ENCODE results near the gene IL31RA.
"Not testable (repeated sequence)": the region's sequence is repeated elsewhere in the genome, so short reads cannot be mapped to it uniquely, and the experiment has no call there.

IL31RA gene

DNA sequence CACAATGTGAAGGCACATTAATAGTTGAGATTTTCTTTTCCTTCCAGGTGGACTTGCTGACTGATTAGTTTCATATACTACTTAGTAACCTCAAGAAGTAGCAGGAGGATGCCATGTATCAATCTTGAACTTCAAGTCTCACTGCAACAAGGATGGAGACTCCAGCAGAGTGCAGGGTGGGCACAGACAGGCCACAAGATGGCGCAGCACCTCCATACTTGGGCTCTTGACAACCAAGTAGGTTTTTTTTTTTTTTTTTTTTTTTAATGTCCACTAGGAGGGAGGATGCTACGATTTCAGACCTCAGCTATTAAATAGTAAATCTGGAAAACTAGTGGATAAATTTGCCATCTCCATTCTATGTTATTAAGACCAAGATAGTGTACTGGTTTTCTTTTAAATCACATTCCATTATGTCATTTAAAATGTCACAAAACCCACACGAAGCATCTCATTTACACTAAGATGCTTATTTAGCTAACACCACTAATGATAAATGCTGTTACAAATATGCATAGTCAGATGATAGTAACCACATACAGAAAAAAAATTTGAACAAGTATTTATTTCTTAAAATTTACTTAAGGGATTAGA lies 85.0 kb downstream of the IL31RA start:
- DNase-seq (ENCODE audit: low read depth, low spot score), result peak; percentile 89
- in situ Hi-C loops (cut with HindIII; ENCODE audit: low sequenced_read_pairs), result no loop called here
- TF ChIP-seq, protein P1, sequence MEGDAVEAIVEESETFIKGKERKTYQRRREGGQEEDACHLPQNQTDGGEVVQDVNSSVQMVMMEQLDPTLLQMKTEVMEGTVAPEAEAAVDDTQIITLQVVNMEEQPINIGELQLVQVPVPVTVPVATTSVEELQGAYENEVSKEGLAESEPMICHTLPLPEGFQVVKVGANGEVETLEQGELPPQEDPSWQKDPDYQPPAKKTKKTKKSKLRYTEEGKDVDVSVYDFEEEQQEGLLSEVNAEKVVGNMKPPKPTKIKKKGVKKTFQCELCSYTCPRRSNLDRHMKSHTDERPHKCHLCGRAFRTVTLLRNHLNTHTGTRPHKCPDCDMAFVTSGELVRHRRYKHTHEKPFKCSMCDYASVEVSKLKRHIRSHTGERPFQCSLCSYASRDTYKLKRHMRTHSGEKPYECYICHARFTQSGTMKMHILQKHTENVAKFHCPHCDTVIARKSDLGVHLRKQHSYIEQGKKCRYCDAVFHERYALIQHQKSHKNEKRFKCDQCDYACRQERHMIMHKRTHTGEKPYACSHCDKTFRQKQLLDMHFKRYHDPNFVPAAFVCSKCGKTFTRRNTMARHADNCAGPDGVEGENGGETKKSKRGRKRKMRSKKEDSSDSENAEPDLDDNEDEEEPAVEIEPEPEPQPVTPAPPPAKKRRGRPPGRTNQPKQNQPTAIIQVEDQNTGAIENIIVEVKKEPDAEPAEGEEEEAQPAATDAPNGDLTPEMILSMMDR (IDR thresholded peaks at IDR 0.05; ENCODE audit: low read depth, low read length), result peak; percentile 93
- H3K4me3 ChIP-seq (ENCODE audit: low read depth, low read length), result no peak overlapping the region

DNA sequence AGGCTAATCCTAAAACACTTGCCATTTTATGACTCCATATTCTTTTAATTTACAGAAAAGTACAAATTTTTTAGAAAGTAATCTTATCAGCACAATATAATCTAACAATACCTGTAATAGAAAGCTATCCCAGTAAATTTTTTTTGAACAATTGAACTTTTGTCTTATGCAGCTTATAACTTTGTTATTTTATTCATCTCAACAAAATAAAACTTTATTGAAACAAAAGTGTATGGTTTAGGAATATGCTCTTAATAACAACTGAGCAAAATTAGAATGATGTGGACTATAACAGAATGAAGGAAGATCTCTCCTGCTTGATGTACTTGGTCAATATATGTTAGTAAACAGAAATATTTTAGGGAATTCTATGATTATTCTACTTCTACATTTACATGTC lies 86.4 kb downstream of the IL31RA start:
- in situ Hi-C loops (cut with HindIII; ENCODE audit: low sequenced_read_pairs); DNase-seq (ENCODE audit: low read depth, low spot score); H3K4me3 ChIP-seq (ENCODE audit: low read depth, low read length): not testable (repeated sequence)

DNA sequence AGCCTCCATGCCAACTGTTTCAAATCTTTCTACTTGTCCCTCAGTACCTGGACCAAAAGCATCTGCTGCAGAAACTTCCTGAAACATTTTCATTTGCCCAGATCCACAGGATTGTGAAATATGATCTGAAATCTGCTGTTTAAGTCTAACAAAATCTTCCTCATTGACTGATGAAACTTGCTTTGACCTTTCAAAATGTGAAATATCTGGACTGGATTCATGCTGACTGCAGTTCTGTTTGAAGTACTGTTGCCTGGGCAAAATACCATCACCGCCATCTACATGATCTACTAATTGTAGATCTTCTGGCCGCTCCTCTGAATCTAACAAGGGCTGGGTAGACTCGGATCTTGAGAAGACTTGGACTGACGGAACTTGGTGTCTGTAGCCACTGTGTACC lies 90.0 kb downstream of the IL31RA start:
- H3K4me3 ChIP-seq (ENCODE audit: low read depth, low read length); in situ Hi-C loops (cut with HindIII; ENCODE audit: low sequenced_read_pairs); DNase-seq (ENCODE audit: low read depth, low spot score): not testable (repeated sequence)

DNA sequence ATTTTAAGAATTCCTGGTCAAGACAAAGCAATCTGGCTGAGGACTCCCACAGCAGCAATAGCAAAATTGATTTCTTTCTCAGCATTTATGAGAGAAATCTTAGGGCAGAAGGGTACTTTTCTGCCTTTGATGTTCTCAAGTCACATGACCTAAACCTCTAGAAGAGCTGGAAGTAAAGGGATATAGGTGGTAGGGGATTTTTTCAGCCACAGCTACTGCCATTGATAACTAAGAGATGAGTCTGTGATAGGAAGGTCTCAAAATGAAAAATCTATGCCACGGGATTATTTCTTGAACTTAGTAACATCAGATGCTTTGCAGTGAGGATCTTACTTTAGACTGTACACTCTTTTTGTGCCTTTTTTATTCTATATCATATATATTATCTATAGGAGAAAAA lies 108.1 kb downstream of the IL31RA start:
- TF ChIP-seq, protein P1 (IDR thresholded peaks at IDR 0.05; ENCODE audit: low read depth, low read length), result no peak
- in situ Hi-C loops (cut with HindIII; ENCODE audit: low sequenced_read_pairs), result no loop called here
- no peak overlapping the region for H3K4me3 ChIP-seq (ENCODE audit: low read depth, low read length)
- DNase-seq (ENCODE audit: low read depth, low spot score), result no peak

DNA sequence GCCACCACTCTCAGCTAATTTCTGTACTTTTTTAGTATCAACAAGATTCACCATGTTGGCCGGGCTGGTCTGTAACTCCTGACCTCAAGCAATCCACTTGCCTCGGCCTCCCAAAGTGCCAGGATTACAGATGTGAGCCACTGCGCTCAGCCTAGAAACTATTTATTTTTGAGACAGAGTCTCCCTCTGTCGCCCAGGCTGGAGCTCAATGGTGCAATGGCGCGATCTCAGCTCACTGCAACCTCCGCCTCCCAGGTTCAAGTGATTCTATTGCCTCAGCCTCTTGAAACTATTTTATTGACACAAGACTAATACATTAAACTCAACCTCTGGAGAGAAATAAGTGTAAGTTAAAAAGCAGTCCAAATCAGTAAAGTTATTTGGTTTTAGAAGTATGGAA lies 109.6 kb downstream of the IL31RA start:
- H3K4me3 ChIP-seq (ENCODE audit: low read depth, low read length), result no peak overlapping the region
- no peak for DNase-seq (ENCODE audit: low read depth, low spot score)
- TF ChIP-seq, protein P1 (IDR thresholded peaks at IDR 0.05; ENCODE audit: low read depth, low read length), result no peak
- in situ Hi-C loops (cut with HindIII; ENCODE audit: low sequenced_read_pairs), result no loop called here

DNA sequence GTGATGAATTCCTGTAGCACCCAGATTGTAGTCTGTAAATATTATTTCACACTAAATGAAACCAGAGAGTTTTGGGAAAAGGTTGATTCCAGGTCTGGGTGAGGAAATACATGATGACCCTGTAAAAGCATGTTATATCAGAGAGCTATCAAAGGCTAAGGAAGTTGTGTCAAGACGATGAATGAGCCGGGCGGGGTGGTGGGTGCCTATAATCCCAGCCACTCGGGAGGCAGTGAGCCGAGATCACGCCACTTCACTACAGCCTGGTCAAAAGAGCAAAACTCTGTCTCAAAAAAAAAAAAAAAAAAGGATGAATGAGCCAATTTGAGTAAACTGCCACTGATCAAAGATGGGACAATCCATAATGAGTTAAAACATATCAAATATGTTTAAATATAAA lies 114.4 kb downstream of the IL31RA start:
- TF ChIP-seq, protein P1 (IDR thresholded peaks at IDR 0.05; ENCODE audit: low read depth, low read length), result no peak
- no peak overlapping the region for H3K4me3 ChIP-seq (ENCODE audit: low read depth, low read length)
- in situ Hi-C loops (cut with HindIII; ENCODE audit: low sequenced_read_pairs), result no loop called here
- DNase-seq (ENCODE audit: low read depth, low spot score), result no peak

DNA sequence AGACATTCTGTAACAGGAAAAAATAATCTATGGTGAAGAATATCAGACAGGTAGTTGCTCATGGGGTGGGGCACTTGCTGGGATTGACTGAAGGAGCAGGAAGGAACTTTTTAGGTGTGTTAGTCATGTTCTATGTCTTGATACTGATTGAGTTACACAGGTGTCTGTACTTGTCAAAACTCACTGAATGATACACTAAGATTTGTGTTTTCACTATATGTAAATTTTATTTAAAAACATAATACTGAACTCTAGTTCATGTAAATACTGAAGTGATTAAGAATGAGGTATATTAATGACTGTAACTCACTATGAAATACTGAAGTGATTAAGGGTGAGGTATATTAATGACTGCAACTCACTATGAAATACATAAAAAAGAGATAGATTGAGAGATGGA lies 115.1 kb downstream of the IL31RA start:
- no peak for DNase-seq (ENCODE audit: low read depth, low spot score)
- H3K4me3 ChIP-seq (ENCODE audit: low read depth, low read length), result no peak overlapping the region
- in situ Hi-C loops (cut with HindIII; ENCODE audit: low sequenced_read_pairs), result no loop called here
- TF ChIP-seq, protein P1 (IDR thresholded peaks at IDR 0.05; ENCODE audit: low read depth, low read length), result no peak

DNA sequence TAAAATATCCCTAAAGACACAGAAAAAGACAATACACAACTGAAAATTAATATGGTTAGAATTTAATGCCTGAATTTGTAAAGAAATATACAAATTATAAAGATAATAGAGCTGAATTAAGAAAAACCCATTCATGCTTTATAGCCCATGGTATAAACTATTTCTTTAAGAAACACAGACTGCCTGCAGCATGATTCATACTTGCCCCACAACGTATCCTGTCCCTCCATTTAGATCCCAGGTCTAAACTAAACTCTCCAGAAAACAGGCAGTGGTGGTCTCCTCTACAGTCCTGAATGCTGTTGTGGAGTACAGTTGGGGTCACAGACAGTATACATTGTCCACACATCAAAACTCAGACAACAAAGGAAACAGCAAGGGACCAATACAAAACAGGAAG lies 118.8 kb downstream of the IL31RA start:
- no peak overlapping the region for H3K4me3 ChIP-seq (ENCODE audit: low read depth, low read length)
- peak; percentile 27 for DNase-seq (ENCODE audit: low read depth, low spot score)
- in situ Hi-C loops (cut with HindIII; ENCODE audit: low sequenced_read_pairs), result no loop called here
- TF ChIP-seq, protein P1 (IDR thresholded peaks at IDR 0.05; ENCODE audit: low read depth, low read length), result no peak

Measured in astrocyte of the spinal cord (primary cell).